HG03280 (cell line): ENCODE measurements around the gene TNPO3.

ENCODE experiments used
- ATAC-seq: cut with Tn5 transposase; IDR thresholded peaks from one replicate; pipeline ENCODE4 v1.9.1; 2021; ENCODE audit warnings: mild to moderate bottlenecking, moderate library complexity; ENCODE audit not compliant: unreplicated experiment

The TNPO3 gene

DNA sequence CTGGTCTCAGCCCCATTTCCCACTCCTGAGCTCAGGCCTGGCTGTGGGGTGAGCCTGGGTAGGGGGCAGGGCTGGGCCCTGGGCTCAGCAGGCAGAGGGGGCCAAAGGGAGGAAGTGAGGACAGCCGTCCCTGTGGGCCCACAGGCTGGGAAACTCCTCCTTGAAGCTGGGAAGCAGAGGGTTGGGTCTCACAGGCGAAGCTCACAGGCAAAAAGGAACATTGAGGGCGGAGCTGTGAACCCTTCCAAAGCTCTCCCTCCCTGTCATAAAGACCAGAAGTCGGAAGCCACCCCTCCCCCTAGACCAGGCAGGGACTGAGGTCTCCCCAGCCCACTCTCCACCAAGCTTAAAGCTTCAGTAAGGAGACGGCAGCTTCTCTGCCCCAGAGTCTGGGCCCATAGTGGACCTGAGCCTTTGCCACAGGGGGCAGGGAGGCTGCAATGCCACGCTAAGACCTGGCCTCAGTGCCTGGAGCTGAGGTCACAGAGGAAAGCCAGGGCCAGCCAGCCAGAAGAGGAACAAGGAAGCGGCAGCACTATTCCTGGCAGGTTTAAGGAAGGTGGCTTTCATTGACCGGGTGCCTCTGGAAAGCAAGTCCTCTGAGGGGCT lies 143.4 kb downstream of the TNPO3 start:
- ATAC-seq = no peak

GRCh38 chr7:128910569-128910945 lies 144.4 kb downstream of the TNPO3 start, which contains the start of gene KCP:
TSS of gene KCP (minus strand) at chr7:128910709. CDS start at chr7:128910676, 33 bp downstream.
- no peak for ATAC-seq

DNA sequence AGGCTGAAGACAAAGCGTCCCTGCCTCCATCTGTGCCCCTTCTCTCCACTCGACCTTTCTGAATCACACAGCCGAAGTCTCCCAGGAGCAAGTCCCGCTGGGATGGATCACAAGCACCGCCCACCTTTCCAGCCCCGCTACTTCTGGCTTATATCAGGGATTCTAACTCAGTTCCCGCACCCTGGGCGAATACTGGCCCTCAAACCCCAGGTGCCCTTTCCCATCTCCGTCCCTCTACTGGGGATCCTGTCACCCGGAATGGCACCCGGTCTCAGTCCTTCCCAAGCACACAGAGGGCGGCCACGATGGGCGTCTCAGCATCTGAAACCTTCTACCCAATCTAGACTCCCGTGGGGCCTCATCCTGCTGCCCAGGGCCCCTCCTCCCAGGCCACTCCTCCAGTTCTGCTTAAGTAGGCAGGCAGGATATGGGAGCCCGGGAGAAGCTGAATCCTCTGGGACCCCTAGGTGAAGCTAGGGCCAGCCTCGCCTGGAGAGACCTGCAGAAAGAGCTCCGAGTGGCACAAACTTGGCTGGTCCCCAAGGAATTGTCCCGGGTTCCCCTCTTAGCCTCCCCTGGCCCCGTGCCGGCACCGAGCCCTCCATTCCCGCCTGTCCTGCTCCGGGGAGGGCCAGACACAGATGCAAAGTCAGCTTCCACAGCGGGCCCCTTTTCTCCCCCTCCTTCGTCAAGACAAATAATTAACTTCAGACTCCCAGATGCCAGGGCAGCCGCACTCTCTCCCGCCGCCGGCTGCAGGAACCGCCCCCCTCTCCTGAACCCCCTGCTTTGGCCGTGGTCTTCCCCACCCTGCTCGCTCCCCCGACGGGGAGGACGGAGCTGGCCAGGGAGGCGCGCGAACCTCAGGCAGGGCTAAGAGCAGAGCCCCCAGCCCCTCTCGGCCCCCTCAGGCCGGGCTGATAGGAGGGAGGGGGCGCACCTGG lies 145.0 kb downstream of the TNPO3 start:
- no peak for ATAC-seq

GRCh38 chr7:128908750-128909624 lies 145.9 kb downstream of the TNPO3 start:
- ATAC-seq = no peak

DNA sequence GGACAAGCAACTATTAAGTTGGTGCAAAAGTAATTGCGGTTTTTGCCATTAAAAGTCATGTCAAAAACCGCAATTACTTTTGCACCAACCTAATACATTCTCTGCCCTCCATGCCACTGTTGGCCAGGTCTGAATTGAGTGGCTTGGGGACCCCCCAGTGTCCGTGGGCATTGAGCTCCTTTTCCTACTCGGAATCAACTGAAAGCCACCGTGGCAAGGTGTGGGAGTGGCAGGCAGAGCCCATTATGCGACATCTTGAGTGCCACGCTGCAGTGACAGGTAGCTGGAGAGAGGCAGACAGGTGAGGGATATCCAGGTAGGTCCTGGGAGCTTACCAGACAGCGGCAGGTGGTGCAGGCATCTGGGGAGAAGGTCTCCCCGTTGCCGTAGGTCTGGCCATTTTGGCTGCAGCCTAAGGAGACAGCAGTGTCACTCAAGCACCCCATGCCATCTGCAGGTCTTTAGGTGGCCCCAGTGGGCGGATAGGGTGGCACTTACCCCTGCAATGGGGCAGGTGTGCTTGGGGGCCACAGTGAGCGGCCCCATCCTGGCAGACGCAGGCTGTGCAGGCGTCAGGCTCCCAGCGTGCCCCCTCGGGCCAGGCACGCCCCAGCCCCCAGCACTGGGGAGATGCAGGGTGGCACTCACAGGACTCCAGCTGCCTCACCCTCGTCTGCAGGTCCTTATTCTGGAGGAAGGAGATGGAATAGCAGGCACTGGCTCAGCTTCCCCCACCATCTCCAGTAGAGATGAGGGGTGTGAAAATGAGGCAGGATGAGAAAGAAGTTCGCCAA lies 147.9 kb downstream of the TNPO3 start:
- ATAC-seq = no peak

DNA sequence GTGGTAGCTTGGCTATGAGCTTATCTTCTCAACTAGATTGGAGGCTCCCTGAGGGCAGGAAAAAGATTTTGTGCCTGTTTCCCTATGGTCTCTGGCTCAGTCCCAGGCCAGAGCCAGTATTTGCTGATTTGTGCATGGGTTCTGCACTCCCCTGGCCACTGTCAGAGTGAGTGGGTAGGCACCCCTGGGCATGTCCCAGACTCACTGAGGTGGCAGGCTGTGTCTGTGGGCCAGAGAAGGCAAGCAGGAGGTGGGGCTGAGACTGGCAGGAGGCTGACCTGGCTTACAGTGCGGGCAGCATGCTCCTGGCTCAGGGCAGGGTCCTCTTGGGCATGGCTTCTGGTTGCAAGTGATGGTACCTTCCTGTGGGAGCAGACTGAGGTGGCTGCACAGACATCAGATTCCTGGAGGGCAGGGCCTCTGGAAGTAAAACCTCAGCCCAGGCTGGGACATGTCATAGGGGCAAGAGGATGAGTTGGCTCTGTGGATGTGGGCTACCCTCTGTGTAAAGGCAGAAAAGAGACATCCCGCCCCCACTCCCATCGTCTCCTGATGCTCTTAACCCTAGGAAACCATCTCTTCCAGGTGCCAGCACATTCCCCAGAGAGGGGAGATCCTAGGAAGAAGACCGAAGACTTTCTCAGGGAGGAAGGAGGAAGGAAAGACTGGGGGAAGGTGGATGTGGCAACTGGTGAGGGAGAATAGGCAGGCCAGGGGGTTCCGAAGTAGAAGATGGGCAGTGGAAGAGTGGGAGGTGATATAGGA lies 148.7 kb downstream of the TNPO3 start:
- no peak for ATAC-seq

DNA sequence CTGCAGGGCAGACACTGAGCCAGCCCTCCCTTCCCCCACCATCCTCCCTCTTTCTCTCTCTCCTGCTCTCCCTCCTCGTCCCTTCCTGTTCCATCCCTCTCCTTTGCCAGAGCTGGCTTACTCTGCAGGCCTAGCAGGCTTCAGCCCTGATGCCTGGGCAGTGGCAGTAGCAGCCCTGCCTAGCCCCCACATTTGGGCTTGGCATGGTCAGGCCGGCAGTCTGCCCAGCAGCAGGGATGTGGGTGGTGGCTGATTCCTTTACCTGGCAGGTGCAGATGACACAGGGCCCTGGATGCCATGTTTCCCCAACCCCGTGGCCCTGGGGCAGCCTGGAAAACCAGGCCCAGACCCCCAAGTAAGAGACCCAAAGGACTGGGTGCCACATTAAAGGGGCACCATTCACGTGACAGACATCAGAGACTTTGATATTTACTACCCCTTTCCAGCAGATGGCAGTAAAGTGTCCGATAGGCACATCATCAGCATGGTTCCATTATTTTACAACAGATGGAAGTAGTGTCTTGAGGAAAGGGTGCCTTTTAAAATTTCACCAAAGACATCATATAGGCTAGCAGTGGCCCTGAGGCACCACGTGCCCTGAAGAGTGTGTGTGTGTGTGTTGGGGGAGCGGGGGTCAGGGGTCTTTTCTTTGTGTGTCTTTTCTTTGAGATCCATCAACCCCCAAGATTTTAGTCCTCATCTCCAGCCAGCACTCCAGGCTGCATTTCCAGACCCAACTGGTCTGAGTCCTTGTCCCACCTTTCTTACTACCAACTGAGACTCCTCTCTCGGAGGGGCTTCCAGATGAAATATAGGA lies 150.3 kb downstream of the TNPO3 start:
- ATAC-seq = no peak
